LNCAP (cell line): ENCODE data around the gene LRRTM3.

ENCODE experiments used
- CTCF ChIP-seq: fragments of 450-650 bp; IDR thresholded peaks from 2 replicates; pipeline ENCODE4 v1.5.1; 2017; ENCODE audit warnings: mild to moderate bottlenecking

LRRTM3 gene

GRCh38 chr10:67004690-67005089 is 78.9 kb downstream of the LRRTM3 start:
- TF ChIP-seq CTCF = no peak

- no peak for TF ChIP-seq CTCF
These were observed 80.1 kb downstream of the LRRTM3 start for GRCh38 chr10:67005981-67006380.

GRCh38 chr10:67011480-67011879 is 85.6 kb downstream of the LRRTM3 start:
- no peak for TF ChIP-seq CTCF

- no peak for TF ChIP-seq CTCF
These were observed 86.1 kb downstream of the LRRTM3 start for GRCh38 chr10:67011981-67012380.

- TF ChIP-seq CTCF = no peak
These were observed 89.4 kb downstream of the LRRTM3 start for GRCh38 chr10:67015225-67015624.

GRCh38 chr10:67017218-67017617 is 91.4 kb downstream of the LRRTM3 start:
- no peak for TF ChIP-seq CTCF

GRCh38 chr10:67022099-67022498 is 96.3 kb downstream of the LRRTM3 start:
- no peak for TF ChIP-seq CTCF

- TF ChIP-seq CTCF = no peak
These were observed 108.0 kb downstream of the LRRTM3 start for GRCh38 chr10:67033878-67034277.
